ENCODE data around the gene SALL2.

The SALL2 gene

DNA sequence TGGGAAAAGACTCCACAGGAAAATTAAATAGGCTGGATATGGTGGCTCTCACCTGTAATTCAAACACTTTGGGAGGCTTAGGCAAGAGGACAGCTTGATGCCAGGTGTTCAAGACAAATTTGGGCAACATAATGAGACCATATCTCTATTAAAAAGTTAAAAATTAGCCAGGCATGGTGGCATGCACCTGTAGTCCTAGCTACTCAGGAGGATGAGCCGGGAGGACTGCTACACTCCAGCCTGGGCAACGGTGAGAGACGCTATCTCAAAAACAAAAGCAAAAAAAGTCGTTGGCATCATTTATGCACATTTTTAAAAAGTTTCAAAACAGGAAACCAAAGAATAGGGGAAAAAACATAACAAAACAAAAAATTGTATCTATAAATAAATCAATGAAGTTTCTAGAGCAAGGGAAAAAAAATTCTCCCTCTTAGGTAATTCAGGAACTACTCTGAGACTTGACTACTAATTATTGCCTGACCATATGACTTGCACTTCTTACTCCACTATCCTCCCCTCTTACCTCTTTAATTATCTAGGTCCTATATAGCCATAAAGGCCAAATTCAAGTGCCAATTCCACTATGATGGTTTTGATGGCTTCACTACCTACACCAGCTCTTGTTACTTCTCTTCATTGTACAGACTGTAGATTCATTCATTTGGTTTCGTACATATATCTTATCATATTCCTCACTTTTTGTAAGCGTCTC, 16.6 kb downstream of the SALL2 start:
- no peak overlapping the region for H3K27ac ChIP-seq
- DNase-seq (ENCODE audit: low read depth, low spot score) = no peak

DNA sequence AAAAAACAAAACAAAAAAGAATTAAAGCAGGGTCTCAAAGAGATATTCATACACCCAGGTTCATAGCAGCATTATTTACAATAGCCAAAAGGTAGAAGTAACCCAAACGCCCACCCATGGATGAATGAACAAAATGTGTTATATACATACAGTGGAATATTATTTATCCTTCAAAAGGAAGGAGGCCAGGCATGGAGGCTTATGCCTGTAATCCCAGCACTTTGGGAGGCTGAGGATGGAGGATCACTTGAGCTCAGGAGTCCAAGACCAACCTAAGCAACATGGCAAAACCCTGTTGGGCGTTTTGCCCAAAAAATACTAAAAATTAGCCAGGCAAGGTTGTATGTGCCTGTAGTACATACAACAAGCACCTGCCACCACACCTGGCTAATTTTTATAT, 19.6 kb downstream of the SALL2 start:
- no peak overlapping the region for H3K9ac ChIP-seq (ENCODE audit: insufficient read length)
- H3K27ac ChIP-seq = no peak overlapping the region
- no peak for DNase-seq (ENCODE audit: low read depth, low spot score)
- H3K9me3 ChIP-seq (ENCODE audit: low read depth, low read length) = no peaks in the 10 kb centered on the region
- TF ChIP-seq POLR2AphosphoS5 (IDR thresholded peaks at IDR 0.05; ENCODE audit: borderline replicate concordance, low read depth, low read length) (no peak), EZH2 (IDR thresholded peaks at IDR 0.05) (no peak), FOXP2 (optimal IDR thresholded peaks at IDR 0.05; ENCODE audit: control extremely low read depth, extremely low read length, insufficient read depth) (no peak)
- peaks cover 56% of the 10 kb centered on the region for H3K36me3 ChIP-seq (ENCODE audit: insufficient read depth, low read length)
- no peak overlapping the region for H3K4me3 ChIP-seq

More for the DNA sequence above, 16.6 kb downstream of the SALL2 start:
- Histone ChIP-seq H3K4me3 (peak overlapping the region; percentile 95), H3K9ac (ENCODE audit: insufficient read length) (peak overlapping the region; percentile 97), H3K9me3 (ENCODE audit: low read depth, low read length) (no peaks in the 10 kb centered on the region), H3K36me3 (ENCODE audit: insufficient read depth, low read length) (peaks cover 30% of the 10 kb centered on the region)
- no peak for TF ChIP-seq FOXP2 (optimal IDR thresholded peaks at IDR 0.05; ENCODE audit: control extremely low read depth, extremely low read length, insufficient read depth)
- TF ChIP-seq EZH2 (IDR thresholded peaks at IDR 0.05) = no peak
- TF ChIP-seq POLR2AphosphoS5 (IDR thresholded peaks at IDR 0.05; ENCODE audit: borderline replicate concordance, low read depth, low read length) = no peak

DNA sequence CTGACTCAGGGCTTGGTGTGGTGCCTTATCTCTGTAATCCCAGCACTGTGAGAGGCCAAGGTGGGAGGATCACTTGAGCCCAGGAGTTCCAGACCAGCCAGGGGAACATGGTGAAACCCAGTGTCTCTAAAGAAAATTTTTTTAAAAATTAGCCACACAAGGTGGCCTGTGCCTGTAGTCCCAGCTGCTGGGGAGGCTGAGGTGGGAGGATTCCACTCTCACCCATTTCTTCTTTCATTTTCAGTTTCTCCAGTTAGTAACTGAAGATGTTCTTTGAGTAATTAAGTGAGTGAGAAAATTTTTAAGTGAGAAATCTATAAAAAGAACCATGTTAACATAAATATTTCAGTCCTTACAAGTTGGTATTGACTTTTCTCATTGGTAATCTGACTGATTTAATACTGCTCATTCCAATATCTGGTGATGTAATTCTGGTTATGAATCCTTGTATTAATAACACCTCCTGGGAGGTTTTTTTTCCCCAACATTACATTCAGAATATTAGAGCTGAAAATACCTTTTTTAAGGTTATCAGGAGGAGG, 21.1 kb downstream of the SALL2 start:
- Histone ChIP-seq H3K9ac (ENCODE audit: insufficient read length) (no peak overlapping the region), H3K36me3 (ENCODE audit: insufficient read depth, low read length) (peaks cover 71% of the 10 kb centered on the region), H3K4me3 (no peak overlapping the region), H3K27ac (peak overlapping the region; percentile 52; the same call in 1 of the 2 replicates), H3K9me3 (ENCODE audit: low read depth, low read length) (no peaks in the 10 kb centered on the region)
- TF ChIP-seq FOXP2 (optimal IDR thresholded peaks at IDR 0.05; ENCODE audit: control extremely low read depth, extremely low read length, insufficient read depth) (no peak), POLR2AphosphoS5 (IDR thresholded peaks at IDR 0.05; ENCODE audit: borderline replicate concordance, low read depth, low read length) (no peak), EZH2 (IDR thresholded peaks at IDR 0.05) (no peak)
- no peak for DNase-seq (ENCODE audit: low read depth, low spot score)

DNA sequence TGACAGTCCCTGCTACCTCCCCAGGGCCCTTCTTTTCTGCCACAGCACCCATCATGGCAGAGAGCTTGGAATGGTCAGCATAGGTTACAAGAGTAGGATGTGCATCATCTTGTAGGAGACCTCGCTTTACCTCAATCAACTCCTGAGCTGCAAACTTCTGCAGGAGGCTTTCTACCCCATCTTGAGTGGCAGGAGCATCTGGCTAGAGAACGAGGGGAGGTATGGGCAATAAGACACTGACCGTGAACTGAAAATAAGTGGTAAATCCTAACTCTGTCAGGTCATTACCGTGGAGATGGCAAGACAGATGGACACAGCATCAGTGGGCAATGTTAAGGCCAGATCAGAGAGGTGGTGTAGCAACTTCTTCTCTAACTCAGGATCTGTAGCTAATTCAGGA, 22.8 kb downstream of the SALL2 start:
- Histone ChIP-seq H3K9me3 (ENCODE audit: low read depth, low read length) (no peaks in the 10 kb centered on the region), H3K9ac (ENCODE audit: insufficient read length) (no peak overlapping the region), H3K36me3 (ENCODE audit: insufficient read depth, low read length) (peaks cover 76% of the 10 kb centered on the region), H3K4me3 (no peak overlapping the region), H3K27ac (peak overlapping the region; percentile 42; the same call in 1 of the 2 replicates)
- no peak for DNase-seq (ENCODE audit: low read depth, low spot score)
- TF ChIP-seq POLR2AphosphoS5 (IDR thresholded peaks at IDR 0.05; ENCODE audit: borderline replicate concordance, low read depth, low read length) (no peak), EZH2 (IDR thresholded peaks at IDR 0.05) (no peak), FOXP2 (optimal IDR thresholded peaks at IDR 0.05; ENCODE audit: control extremely low read depth, extremely low read length, insufficient read depth) (no peak)

DNA sequence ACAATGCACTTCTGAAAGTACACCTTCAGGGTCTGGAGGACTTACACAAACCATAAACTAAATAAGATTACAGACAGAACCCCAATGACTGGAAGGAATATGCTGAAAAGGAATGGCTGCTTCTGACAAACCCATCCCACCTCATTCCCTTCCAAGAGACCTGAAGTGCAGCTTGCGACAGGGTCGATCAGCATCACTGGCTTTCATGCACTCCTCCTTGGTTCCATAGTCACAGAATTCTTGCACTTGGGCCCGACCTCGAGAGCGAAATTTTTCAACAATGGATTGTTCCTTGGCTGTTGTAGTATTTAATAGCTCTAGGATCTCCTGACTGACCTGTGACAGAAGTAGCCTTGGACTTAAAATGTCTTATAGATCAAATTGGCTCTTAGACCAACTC, 24.6 kb downstream of the SALL2 start:
- TF ChIP-seq POLR2AphosphoS5 (IDR thresholded peaks at IDR 0.05; ENCODE audit: borderline replicate concordance, low read depth, low read length) (no peak), FOXP2 (optimal IDR thresholded peaks at IDR 0.05; ENCODE audit: control extremely low read depth, extremely low read length, insufficient read depth) (no peak), EZH2 (IDR thresholded peaks at IDR 0.05) (no peak)
- Histone ChIP-seq H3K9me3 (ENCODE audit: low read depth, low read length) (no peaks in the 10 kb centered on the region), H3K9ac (ENCODE audit: insufficient read length) (no peak overlapping the region), H3K36me3 (ENCODE audit: insufficient read depth, low read length) (peaks cover 82% of the 10 kb centered on the region), H3K27ac (0 out of 2 replicates have a peak overlapping the region, but pooled peaks have one; percentile 22), H3K4me3 (no peak overlapping the region)
- no peak for DNase-seq (ENCODE audit: low read depth, low spot score)

DNA sequence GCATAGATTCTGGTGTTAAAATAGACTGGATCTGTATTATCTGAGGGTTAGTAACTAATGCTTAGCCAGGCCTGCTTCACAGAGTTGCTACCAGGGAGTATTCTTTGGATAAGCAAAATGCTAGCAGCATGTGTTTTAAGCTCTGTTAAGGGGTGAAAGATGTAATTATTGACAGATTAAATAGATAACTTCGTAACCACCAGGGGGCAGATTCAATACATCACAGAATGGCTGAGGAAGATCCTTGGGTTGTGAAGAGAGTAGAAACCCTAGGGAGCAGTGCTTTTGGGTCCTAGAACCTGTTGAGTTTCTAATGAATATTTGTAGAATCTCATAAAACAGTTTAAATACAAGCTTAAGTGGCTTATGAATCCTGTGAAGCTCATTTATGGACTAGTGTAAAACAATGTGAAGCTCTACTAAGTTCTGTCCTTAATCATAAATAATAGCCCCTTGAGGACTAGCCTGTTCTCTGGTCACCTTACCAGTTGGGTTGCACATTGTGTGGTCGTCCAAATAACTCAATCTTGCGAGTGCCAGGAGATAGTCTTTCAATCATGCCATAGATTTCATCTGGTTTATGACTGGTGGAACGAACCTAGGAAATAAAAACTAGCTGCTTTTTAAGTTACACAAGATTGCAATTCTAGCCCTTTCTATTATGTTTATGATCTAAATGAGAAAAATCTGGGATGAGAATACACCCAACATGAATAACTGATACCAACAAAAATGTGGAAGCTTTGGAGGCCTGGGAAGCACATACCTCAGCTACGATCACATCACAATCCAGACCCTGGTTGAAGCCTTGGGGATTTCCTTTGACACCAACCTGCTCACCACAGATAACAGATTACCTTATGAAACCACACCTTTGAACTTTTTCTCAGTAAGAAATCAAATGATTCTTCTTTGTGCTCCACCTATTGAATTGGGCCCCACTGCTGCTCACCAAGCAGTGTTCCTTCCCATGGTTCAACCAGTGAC, 27.3 kb downstream of the SALL2 start:
- H3K36me3 ChIP-seq (ENCODE audit: insufficient read depth, low read length) = peaks cover 91% of the 10 kb centered on the region
- no peak overlapping the region for H3K9ac ChIP-seq (ENCODE audit: insufficient read length)
- no peak overlapping the region for H3K4me3 ChIP-seq
- peak; percentile 63 for DNase-seq (ENCODE audit: low read depth, low spot score)
- H3K9me3 ChIP-seq (ENCODE audit: low read depth, low read length) = no peaks in the 10 kb centered on the region
- TF ChIP-seq FOXP2 (optimal IDR thresholded peaks at IDR 0.05; ENCODE audit: control extremely low read depth, extremely low read length, insufficient read depth) = no peak
- TF ChIP-seq POLR2AphosphoS5 (IDR thresholded peaks at IDR 0.05; ENCODE audit: borderline replicate concordance, low read depth, low read length) = no peak
- TF ChIP-seq EZH2 (IDR thresholded peaks at IDR 0.05) = no peak
- peak overlapping the region; percentile 77 for H3K27ac ChIP-seq

DNA sequence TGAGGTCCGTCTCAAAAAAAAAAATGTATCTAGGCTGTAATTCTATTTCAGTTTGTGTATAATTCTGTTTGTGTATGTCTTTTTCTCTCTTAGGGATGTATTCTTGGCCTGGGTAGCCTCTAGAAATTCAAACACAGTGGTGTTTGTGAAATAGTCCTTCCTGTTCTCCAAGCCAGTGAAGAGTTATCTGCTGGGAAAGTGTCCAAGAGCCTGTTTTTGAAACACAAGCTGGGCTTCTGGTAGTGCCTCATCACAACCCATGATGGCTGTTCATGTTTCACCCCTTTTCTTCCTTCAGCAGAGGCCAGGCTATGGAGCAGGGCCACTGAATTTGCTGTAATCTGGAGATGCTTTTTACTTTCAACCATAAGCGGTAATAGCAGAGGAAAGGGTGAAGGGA, 29.7 kb downstream of the SALL2 start:
- Histone ChIP-seq H3K27ac (no peak overlapping the region), H3K36me3 (ENCODE audit: insufficient read depth, low read length) (peaks cover 83% of the 10 kb centered on the region), H3K4me3 (no peak overlapping the region), H3K9me3 (ENCODE audit: low read depth, low read length) (no peaks in the 10 kb centered on the region), H3K9ac (ENCODE audit: insufficient read length) (no peak overlapping the region)
- TF ChIP-seq EZH2 (IDR thresholded peaks at IDR 0.05) (no peak), FOXP2 (optimal IDR thresholded peaks at IDR 0.05; ENCODE audit: control extremely low read depth, extremely low read length, insufficient read depth) (no peak), POLR2AphosphoS5 (IDR thresholded peaks at IDR 0.05; ENCODE audit: borderline replicate concordance, low read depth, low read length) (no peak)
- DNase-seq (ENCODE audit: low read depth, low spot score) = no peak
